ENCODE data around the gene FOXC1. TPM values are rescaled to one million over a fixed set of nuclear protein-coding genes. Genes with fewer than 3 reads are reported as not detected.

Gene FOXC1
- total and polyA plus RNA-seq, 2 experiments from 2014 or later, result 0.60 to 1.1 TPM

DNA sequence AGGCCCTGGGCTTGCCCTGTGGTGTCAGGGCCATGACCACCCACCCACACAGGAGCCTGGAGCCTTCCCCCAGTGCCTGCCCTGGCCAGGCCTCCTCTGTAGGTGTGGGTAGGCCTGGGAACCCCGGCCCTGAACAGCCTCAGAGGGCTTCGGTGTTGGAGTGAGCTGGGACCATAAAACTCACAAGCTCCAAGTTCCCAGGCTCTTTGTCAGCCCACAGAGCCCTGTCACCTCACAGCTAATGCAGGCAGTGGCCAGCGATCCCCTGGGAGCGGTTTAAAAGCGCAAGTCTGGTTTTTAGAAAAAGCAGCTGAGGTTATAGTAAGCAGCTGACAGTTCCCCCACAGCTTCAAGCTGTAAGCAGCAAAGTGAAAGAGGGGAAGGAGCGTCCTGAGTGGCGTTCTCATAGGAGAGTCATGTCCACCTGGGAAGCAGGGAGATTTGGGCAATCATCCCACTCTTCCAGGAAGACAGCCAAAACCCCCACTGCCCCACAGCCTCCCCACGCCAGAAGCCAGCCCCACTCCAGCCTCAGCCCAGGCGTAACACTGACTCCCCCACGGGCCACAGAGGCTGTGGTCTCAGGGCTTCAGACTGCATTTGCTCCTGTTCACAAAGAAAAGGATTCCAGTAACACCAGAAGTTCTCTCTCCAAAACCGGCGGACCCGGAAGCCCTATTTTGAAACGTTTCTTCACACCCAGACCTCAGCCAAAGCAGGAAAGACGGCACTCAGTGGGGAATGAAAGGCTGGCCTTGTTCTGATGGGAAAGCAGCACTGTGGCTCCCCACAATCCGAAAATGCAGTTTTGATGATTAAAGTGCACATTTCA, 34.3 kb upstream of the FOXC1 start:
- Histone ChIP-seq H3K27me3 (no peaks in the 10 kb centered on the region), H3K27ac (peak overlapping the region; percentile 66), H3K9me2 (replicated peaks; ENCODE audit: insufficient read depth) (no peaks in the 10 kb centered on the region), H3K9me3 (ENCODE audit: low read depth) (no peaks in the 10 kb centered on the region), H4K20me1 (ENCODE audit: insufficient read depth, poor library complexity, severe bottlenecking) (no peaks in the 10 kb centered on the region), H3K79me2 (no peaks in the 10 kb centered on the region), H3K4me1 (ENCODE audit: insufficient read depth) (peaks cover 18% of the 10 kb centered on the region), H3K4me3 (no peak overlapping the region), H3K4me2 (peak overlapping the region; percentile 57), H3K36me3 (replicated peaks; ENCODE audit: insufficient read depth, low read depth) (no peaks in the 10 kb centered on the region), H2AFZ (peak overlapping the region; percentile 51)
- TF ChIP-seq EZH2 (IDR thresholded peaks at IDR 0.05; ENCODE audit: borderline replicate concordance) (no peak), EZH2phosphoT487 (IDR thresholded peaks at IDR 0.05; ENCODE audit: low read depth, severe bottlenecking, unreplicated experiment) (no peak)
- TF ChIP-seq, protein P1, sequence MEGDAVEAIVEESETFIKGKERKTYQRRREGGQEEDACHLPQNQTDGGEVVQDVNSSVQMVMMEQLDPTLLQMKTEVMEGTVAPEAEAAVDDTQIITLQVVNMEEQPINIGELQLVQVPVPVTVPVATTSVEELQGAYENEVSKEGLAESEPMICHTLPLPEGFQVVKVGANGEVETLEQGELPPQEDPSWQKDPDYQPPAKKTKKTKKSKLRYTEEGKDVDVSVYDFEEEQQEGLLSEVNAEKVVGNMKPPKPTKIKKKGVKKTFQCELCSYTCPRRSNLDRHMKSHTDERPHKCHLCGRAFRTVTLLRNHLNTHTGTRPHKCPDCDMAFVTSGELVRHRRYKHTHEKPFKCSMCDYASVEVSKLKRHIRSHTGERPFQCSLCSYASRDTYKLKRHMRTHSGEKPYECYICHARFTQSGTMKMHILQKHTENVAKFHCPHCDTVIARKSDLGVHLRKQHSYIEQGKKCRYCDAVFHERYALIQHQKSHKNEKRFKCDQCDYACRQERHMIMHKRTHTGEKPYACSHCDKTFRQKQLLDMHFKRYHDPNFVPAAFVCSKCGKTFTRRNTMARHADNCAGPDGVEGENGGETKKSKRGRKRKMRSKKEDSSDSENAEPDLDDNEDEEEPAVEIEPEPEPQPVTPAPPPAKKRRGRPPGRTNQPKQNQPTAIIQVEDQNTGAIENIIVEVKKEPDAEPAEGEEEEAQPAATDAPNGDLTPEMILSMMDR (IDR thresholded peaks at IDR 0.05; ENCODE audit: poor library complexity), result no peak
- no peak for DNase-seq (ENCODE audit: low spot score)
- WGBS (ENCODE audit: low lambda C conversion rate, missing lambda C conversion rate), result 43% methylated on average over 16 of the region's 16 CpGs

DNA sequence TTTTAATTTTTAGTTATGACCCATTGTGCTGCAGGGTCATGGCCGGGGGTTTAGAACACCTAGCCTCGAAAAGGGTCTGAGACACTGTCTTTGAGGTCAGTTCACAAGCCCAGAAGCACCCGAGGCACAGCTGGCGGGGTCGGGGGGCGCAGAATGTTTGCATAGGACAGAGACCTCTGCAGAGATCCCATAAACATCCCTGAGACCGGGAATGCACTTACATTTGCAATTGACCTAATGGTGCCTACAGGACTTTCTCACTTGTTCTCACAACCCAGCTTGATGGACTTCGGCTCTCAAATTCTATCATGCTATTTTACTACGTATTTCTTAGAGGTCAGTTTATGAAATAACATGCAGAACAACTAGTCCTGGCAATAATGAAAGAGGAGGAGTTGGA, 33.5 kb upstream of the FOXC1 start:
- peaks cover 18% of the 10 kb centered on the region for H3K4me1 ChIP-seq (ENCODE audit: insufficient read depth)
- no peaks in the 10 kb centered on the region for H3K9me3 ChIP-seq (ENCODE audit: low read depth)
- no peaks in the 10 kb centered on the region for H3K36me3 ChIP-seq (replicated peaks; ENCODE audit: insufficient read depth, low read depth)
- H4K20me1 ChIP-seq (ENCODE audit: insufficient read depth, poor library complexity, severe bottlenecking), result no peaks in the 10 kb centered on the region
- H3K4me2 ChIP-seq, result no peak overlapping the region
- H3K9me2 ChIP-seq (replicated peaks; ENCODE audit: insufficient read depth), result no peaks in the 10 kb centered on the region
- no peaks in the 10 kb centered on the region for H3K27me3 ChIP-seq
- WGBS (ENCODE audit: low lambda C conversion rate, missing lambda C conversion rate), result 86% methylated on average over 9 of the region's 9 CpGs
- no peak overlapping the region for H3K27ac ChIP-seq
- H2AFZ ChIP-seq, result no peak overlapping the region
- TF ChIP-seq EZH2 (IDR thresholded peaks at IDR 0.05; ENCODE audit: borderline replicate concordance) (no peak), EZH2phosphoT487 (IDR thresholded peaks at IDR 0.05; ENCODE audit: low read depth, severe bottlenecking, unreplicated experiment) (no peak)
- TF ChIP-seq, protein P1 (IDR thresholded peaks at IDR 0.05; ENCODE audit: poor library complexity), result no peak
- no peak overlapping the region for H3K4me3 ChIP-seq
- no peaks in the 10 kb centered on the region for H3K79me2 ChIP-seq
- no peak for DNase-seq (ENCODE audit: low spot score)

DNA sequence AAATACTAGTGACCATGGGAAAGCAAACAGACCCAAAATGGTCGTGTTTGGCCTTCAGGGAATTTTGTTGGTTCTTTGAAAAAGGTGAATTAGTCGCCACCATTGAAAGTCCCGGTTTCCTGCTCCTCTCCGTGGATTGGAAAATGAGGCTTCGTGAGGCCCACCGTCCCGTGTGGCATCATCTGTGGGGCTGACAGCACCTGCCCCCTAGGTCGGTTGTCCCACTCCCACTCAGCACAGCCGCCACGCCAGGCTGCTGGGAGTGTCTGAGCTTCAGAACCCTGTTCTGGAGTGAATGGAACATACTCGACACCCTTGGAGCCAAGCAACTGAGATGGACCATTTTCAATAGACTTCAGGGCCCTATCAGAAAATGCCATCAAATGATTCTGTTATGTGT, 33.0 kb upstream of the FOXC1 start:
- no peak for TF ChIP-seq EZH2phosphoT487 (IDR thresholded peaks at IDR 0.05; ENCODE audit: low read depth, severe bottlenecking, unreplicated experiment)
- no peak for TF ChIP-seq EZH2 (IDR thresholded peaks at IDR 0.05; ENCODE audit: borderline replicate concordance)
- TF ChIP-seq, protein P1 (IDR thresholded peaks at IDR 0.05; ENCODE audit: poor library complexity), result no peak
- Histone ChIP-seq H2AFZ (no peak overlapping the region), H3K27ac (no peak overlapping the region), H3K4me3 (no peak overlapping the region), H3K36me3 (replicated peaks; ENCODE audit: insufficient read depth, low read depth) (no peaks in the 10 kb centered on the region), H3K27me3 (no peaks in the 10 kb centered on the region), H3K9me2 (replicated peaks; ENCODE audit: insufficient read depth) (no peaks in the 10 kb centered on the region), H3K4me1 (ENCODE audit: insufficient read depth) (peaks cover 18% of the 10 kb centered on the region), H3K9me3 (ENCODE audit: low read depth) (no peaks in the 10 kb centered on the region), H4K20me1 (ENCODE audit: insufficient read depth, poor library complexity, severe bottlenecking) (no peaks in the 10 kb centered on the region), H3K4me2 (no peak overlapping the region), H3K79me2 (no peaks in the 10 kb centered on the region)
- no peak for DNase-seq (ENCODE audit: low spot score)
- WGBS (ENCODE audit: low lambda C conversion rate, missing lambda C conversion rate), result 97% methylated on average over 11 of the region's 11 CpGs

All from hepatocyte (in vitro differentiated cells).